H9 (cell line): Measurements from ENCODE around the gene DNASE1L3. TPM values are rescaled to one million over a fixed set of nuclear protein-coding genes. Genes with fewer than 3 reads are reported as not detected.

Source experiments
- DNase-seq: peaks from one replicate; pipeline ENCODE4 v3.0.0-alpha.2; 2017
- H2AFZ ChIP-seq: one replicate; pipeline ENCODE4 v1.6.1; 2013; ENCODE audit warnings: mild to moderate bottlenecking, low read length, control low read depth, moderate library complexity
- H2AK5ac ChIP-seq: 2 replicates; pipeline ENCODE4 v1.6.1; 2013; ENCODE audit warnings: low read length, control low read depth, mixed read lengths; ENCODE audit not compliant: insufficient read length
- H2BK120ac ChIP-seq: one replicate; pipeline ENCODE4 v1.6.1; 2013; ENCODE audit warnings: low read depth, mild to moderate bottlenecking, low read length, control low read depth, inconsistent platforms; ENCODE audit not compliant: poor library complexity, severe bottlenecking
- H2BK12ac ChIP-seq: 2 replicates; pipeline ENCODE4 v1.6.1; 2013; ENCODE audit warnings: low read length, control low read depth, mixed read lengths, low read depth; ENCODE audit not compliant: insufficient read length
- H2BK15ac ChIP-seq: 2 replicates; pipeline ENCODE4 v1.6.1; 2013; ENCODE audit warnings: low read depth, low read length, control low read depth
- H2BK20ac ChIP-seq: one replicate; pipeline ENCODE4 v1.6.1; 2013; ENCODE audit warnings: low read depth, mild to moderate bottlenecking, low read length, control low read depth, inconsistent platforms; ENCODE audit not compliant: poor library complexity, severe bottlenecking
- H2BK5ac ChIP-seq: 2 replicates; pipeline ENCODE4 v1.6.1; 2013; ENCODE audit warnings: low read length, control low read depth, mixed read lengths; ENCODE audit not compliant: insufficient read length
- H3K14ac ChIP-seq: 2 replicates; pipeline ENCODE4 v1.6.1; 2013; ENCODE audit warnings: low read length, control low read depth; ENCODE audit not compliant: insufficient read depth
- H3K18ac ChIP-seq: 2 replicates; pipeline ENCODE4 v1.6.1; 2013; ENCODE audit warnings: low read depth, mild to moderate bottlenecking, mixed read lengths, low read length, control low read depth; ENCODE audit not compliant: insufficient read length
- H3K23ac ChIP-seq: 2 replicates; pipeline ENCODE4 v1.6.1; 2013; ENCODE audit warnings: low read length, control low read depth, mixed read lengths, low read depth; ENCODE audit not compliant: insufficient read length
- H3K23me2 ChIP-seq: 2 replicates; pipeline ENCODE4 v1.6.1; 2013; ENCODE audit warnings: low read depth, mild to moderate bottlenecking, mixed read lengths, low read length, control low read depth; ENCODE audit not compliant: insufficient read length, poor library complexity, severe bottlenecking
- H3K27ac ChIP-seq: 2 replicates; pipeline ENCODE4 v1.5.1; 2013; ENCODE audit warnings: low read length, control low read depth, mixed read lengths, low read depth; ENCODE audit not compliant: insufficient read length
- H3K27me3 ChIP-seq: 2 replicates; pipeline ENCODE4 v1.6.1; 2013; ENCODE audit warnings: low read length, control low read depth, inconsistent platforms; ENCODE audit not compliant: insufficient read depth
- H3K4ac ChIP-seq: 2 replicates; pipeline ENCODE4 v1.6.1; 2013; ENCODE audit warnings: low read depth, mild to moderate bottlenecking, control low read depth, inconsistent platforms, low read length, moderate library complexity
- H3K4me1 ChIP-seq: 2 replicates; pipeline ENCODE4 v1.6.1; 2013; ENCODE audit warnings: low read length, control low read depth, inconsistent platforms; ENCODE audit not compliant: insufficient read depth
- H3K4me2 ChIP-seq: 2 replicates; pipeline ENCODE4 v1.6.1; 2013; ENCODE audit warnings: low read length, control low read depth, mixed read lengths; ENCODE audit not compliant: insufficient read length, insufficient read depth
- H3K56ac ChIP-seq: 2 replicates; pipeline ENCODE4 v1.6.1; 2013; ENCODE audit warnings: low read depth, mild to moderate bottlenecking, mixed read lengths, low read length, control low read depth; ENCODE audit not compliant: insufficient read length
- H3K79me1 ChIP-seq: 2 replicates; pipeline ENCODE4 v1.6.1; 2013; ENCODE audit warnings: low read depth, mild to moderate bottlenecking, moderate library complexity, low read length, control low read depth, inconsistent platforms; ENCODE audit not compliant: insufficient read depth, poor library complexity, severe bottlenecking
- H3K79me2 ChIP-seq: 2 replicates; pipeline ENCODE4 v1.6.1; 2013; ENCODE audit warnings: low read length, control low read depth, inconsistent platforms; ENCODE audit not compliant: insufficient read depth
- H3K9ac ChIP-seq: 2 replicates; pipeline ENCODE4 v1.6.1; 2013; ENCODE audit warnings: low read length, control low read depth, mixed read lengths; ENCODE audit not compliant: insufficient read length; ENCODE audit errors: extremely low read depth
- H3K9me3 ChIP-seq: one replicate; pipeline ENCODE4 v1.6.1; 2013; ENCODE audit warnings: low read depth, low read length, inconsistent platforms; ENCODE audit not compliant: control insufficient read depth
- H3T11ph ChIP-seq: one replicate; pipeline ENCODE4 v1.6.1; 2013; ENCODE audit warnings: mild to moderate bottlenecking, low read length, control low read depth, inconsistent platforms
- H4K20me1 ChIP-seq: one replicate; pipeline ENCODE4 v1.6.1; 2013; ENCODE audit not compliant: control insufficient read depth, insufficient read length, insufficient read depth
- H4K5ac ChIP-seq: 2 replicates; pipeline ENCODE4 v1.6.1; 2013; ENCODE audit warnings: low read depth, mild to moderate bottlenecking, mixed read lengths, low read length, control low read depth; ENCODE audit not compliant: insufficient read length
- H4K8ac ChIP-seq: replicated peaks from 2 replicates; pipeline ENCODE4 v1.6.1; 2013; ENCODE audit warnings: low read length, control low read depth, mixed read lengths, low read depth; ENCODE audit not compliant: insufficient read length
- H4K91ac ChIP-seq: 2 replicates; pipeline ENCODE4 v1.6.1; 2013; ENCODE audit warnings: low read depth, mild to moderate bottlenecking, moderate library complexity, mixed read lengths, low read length, control low read depth; ENCODE audit not compliant: insufficient read length
- H3K27ac Mint-ChIP-seq, 3 experiments: 2 replicates in 2 of 3; 3 replicates in 1 of 3; pipeline ENCODE4 v1.8.0; 2020 to 2021; ENCODE audit warnings: mixed read lengths in 3 of 3, mild to moderate bottlenecking in 1 of 3, moderate library complexity in 1 of 3
- H3K27me3 Mint-ChIP-seq: 2 replicates; pipeline ENCODE4 v1.8.0; 2021; ENCODE audit warnings: low read depth, mild to moderate bottlenecking, moderate library complexity, mixed read lengths
- H3K36me3 Mint-ChIP-seq, 3 experiments: 2 replicates in 2 of 3; 3 replicates in 1 of 3; pipeline ENCODE4 v1.8.0; 2020 to 2021; ENCODE audit warnings: low read depth in 3 of 3, mixed read lengths in 3 of 3; ENCODE audit not compliant: insufficient read depth in 1 of 3
- H3K4me1 Mint-ChIP-seq, 2 experiments: 2 replicates each; pipeline ENCODE4 v1.8.0; 2020; ENCODE audit warnings: mixed read lengths in 2 of 2
- H3K4me3 Mint-ChIP-seq, 2 experiments: 2 replicates in 1 of 2; 3 replicates in 1 of 2; pipeline ENCODE4 v1.8.0; 2020 to 2021; ENCODE audit warnings: mild to moderate bottlenecking in 2 of 2, mixed read lengths in 2 of 2, moderate library complexity in 1 of 2
- H3K9me3 Mint-ChIP-seq, 2 experiments: 2 replicates in 1 of 2; 3 replicates in 1 of 2; pipeline ENCODE4 v1.8.0; 2020; ENCODE audit warnings: mild to moderate bottlenecking in 2 of 2, mixed read lengths in 2 of 2, moderate library complexity in 1 of 2
- CTCF ChIP-seq: fragments of 200-600 bp; sonication (generic); conservative IDR thresholded peaks from 3 replicates; pipeline ENCODE4 v1.8.0; 2021; ENCODE audit warnings: antibody characterized with exemption, mild to moderate bottlenecking
- WGBS: extraction: QIAGEN DNeasy Blood & Tissue Kit; methylation state at CpG from one replicate; pipeline ENCODE4 v1.1.7; 2013; ENCODE audit warnings: missing lambda C conversion rate, low lambda C conversion rate, mixed read lengths; ENCODE audit not compliant: insufficient read length; ENCODE audit errors: extremely low coverage; 5-methylcytosine and 5-hydroxymethylcytosine counted together
- total RNA-seq: library from RNA; stranded (reverse); gene quantifications from 2 replicates; pipeline ENCODE4 v1.2.1, GENCODE V29; 2021

The DNASE1L3 gene
- total RNA-seq, 1 experiment from 2014 or later, result not detected

- Histone ChIP-seq H4K8ac (no peak overlapping the region), H4K20me1 (no peaks in the 10 kb centered on the region), H2BK5ac (no peak overlapping the region), H3K9ac (no peak overlapping the region), H3K56ac (no peak overlapping the region), H3T11ph (no peak overlapping the region), H3K9me3 (no peaks in the 10 kb centered on the region), H3K4me2 (no peak overlapping the region), H4K5ac (no peak overlapping the region), H3K4me1 (no peaks in the 10 kb centered on the region), H3K23me2 (no peaks in the 10 kb centered on the region), H3K27me3 (no peaks in the 10 kb centered on the region), H4K91ac (no peak overlapping the region), H3K18ac (no peak overlapping the region), H2BK20ac (no peak overlapping the region), H2BK15ac (no peak overlapping the region), H3K79me1 (no peaks in the 10 kb centered on the region), H3K27ac (no peak overlapping the region), H3K23ac (no peak overlapping the region), H3K79me2 (no peaks in the 10 kb centered on the region), H2BK120ac (no peak overlapping the region), H3K14ac (no peak overlapping the region), H2AFZ (no peak overlapping the region), H2AK5ac (no peak overlapping the region), H3K4ac (no peak overlapping the region), H2BK12ac (no peak overlapping the region)
- Mint-ChIP-seq H3K36me3 (peaks cover 9 to 60% (median 57%) of the 10 kb centered on the region in 3 experiments), H3K27me3 (no peaks in the 10 kb centered on the region), H3K4me3 (no peak overlapping the region), H3K9me3 (no peaks in the 10 kb centered on the region), H3K27ac (peak overlapping the region in 2 of 3 experiments; percentile 43 to 87; a peak in 2 of 7 replicates), H3K4me1 (peaks cover 0 to 2% of the 10 kb centered on the region in 2 experiments; a peak in 3 of 4 replicates)
- DNase-seq, result no peak
- WGBS, result no CpG with 5 or more reads among the region's 14 CpGs
- TF ChIP-seq CTCF, result no peak
These were observed 47.5 kb downstream of the DNASE1L3 start for GRCh38 chr3:58163234-58163633.
